RWPE2 (cell line): Measurements from ENCODE around the gene GNA15.
A peak's percentile ranks its signal among the peaks of the same experiment; 100 is the strongest.

Experiments used
- ATAC-seq: fragments of 200-7000 bp; cut with Tn5 transposase; 3 replicates; pipeline ENCODE4 v1.9.1; 2021; ENCODE audit warnings: low read depth
- DNase-seq: peaks from one replicate; pipeline ENCODE4 v3.0.0-alpha.2; 2020; ENCODE audit warnings: low spot score
- H3K27ac ChIP-seq: fragments of 450-650 bp; 2 replicates; pipeline ENCODE4 v1.5.1; 2017; ENCODE audit warnings: mild to moderate bottlenecking; ENCODE audit not compliant: poor library complexity, severe bottlenecking
- H3K27me3 ChIP-seq: fragments of 250-450 bp; sonication (Bioruptor Pico); 2 replicates; pipeline ENCODE4 v1.5.1; 2021; ENCODE audit warnings: mild to moderate bottlenecking, moderate library complexity; ENCODE audit not compliant: insufficient read depth, poor library complexity, severe bottlenecking
- H3K36me3 ChIP-seq: fragments of 250-450 bp; sonication (Bioruptor Pico); 2 replicates; pipeline ENCODE4 v1.5.1; 2020; ENCODE audit warnings: low read depth, mild to moderate bottlenecking, moderate library complexity
- H3K4me1 ChIP-seq: fragments of 250-450 bp; sonication (Bioruptor Pico); 2 replicates; pipeline ENCODE4 v1.5.1; 2021; ENCODE audit warnings: mild to moderate bottlenecking, moderate library complexity; ENCODE audit not compliant: insufficient read depth, poor library complexity, severe bottlenecking
- H3K4me3 ChIP-seq: fragments of 250-450 bp; sonication (Bioruptor Pico); 2 replicates; pipeline ENCODE4 v1.5.1; 2021; ENCODE audit warnings: mild to moderate bottlenecking, moderate library complexity; ENCODE audit not compliant: severe bottlenecking
- H3K9me3 ChIP-seq: fragments of 250-450 bp; sonication (Bioruptor Pico); 2 replicates; pipeline ENCODE4 v1.5.1; 2021; ENCODE audit warnings: mild to moderate bottlenecking, moderate library complexity; ENCODE audit not compliant: severe bottlenecking
- TF ChIP-seq, protein P1 (sequence below): fragments of 450-650 bp; IDR thresholded peaks from one replicate; pipeline ENCODE4 v1.5.1; 2017; ENCODE audit warnings: mild to moderate bottlenecking, moderate library complexity; ENCODE audit not compliant: poor library complexity, severe bottlenecking

Gene GNA15

DNA sequence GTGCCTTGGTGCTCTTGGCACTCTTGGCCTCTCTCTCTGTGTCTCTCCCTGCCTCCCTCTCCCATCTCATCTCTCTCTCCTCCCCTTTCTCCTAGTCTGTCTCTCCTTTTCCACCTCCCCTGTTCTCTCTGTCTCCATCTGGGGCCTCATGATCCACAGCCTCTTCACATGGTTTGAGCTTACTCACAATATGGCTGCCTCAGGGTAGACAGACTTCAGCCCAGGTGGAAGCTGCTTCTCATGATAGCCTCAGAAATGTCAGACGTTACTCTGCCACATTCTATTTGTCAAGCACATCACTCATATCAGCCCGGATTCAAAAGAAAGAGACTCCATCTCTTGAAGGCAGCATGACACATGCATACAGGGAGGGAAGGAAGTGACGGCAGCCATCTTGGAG lies 24.4 kb downstream of the GNA15 start:
- TF ChIP-seq, protein P1, sequence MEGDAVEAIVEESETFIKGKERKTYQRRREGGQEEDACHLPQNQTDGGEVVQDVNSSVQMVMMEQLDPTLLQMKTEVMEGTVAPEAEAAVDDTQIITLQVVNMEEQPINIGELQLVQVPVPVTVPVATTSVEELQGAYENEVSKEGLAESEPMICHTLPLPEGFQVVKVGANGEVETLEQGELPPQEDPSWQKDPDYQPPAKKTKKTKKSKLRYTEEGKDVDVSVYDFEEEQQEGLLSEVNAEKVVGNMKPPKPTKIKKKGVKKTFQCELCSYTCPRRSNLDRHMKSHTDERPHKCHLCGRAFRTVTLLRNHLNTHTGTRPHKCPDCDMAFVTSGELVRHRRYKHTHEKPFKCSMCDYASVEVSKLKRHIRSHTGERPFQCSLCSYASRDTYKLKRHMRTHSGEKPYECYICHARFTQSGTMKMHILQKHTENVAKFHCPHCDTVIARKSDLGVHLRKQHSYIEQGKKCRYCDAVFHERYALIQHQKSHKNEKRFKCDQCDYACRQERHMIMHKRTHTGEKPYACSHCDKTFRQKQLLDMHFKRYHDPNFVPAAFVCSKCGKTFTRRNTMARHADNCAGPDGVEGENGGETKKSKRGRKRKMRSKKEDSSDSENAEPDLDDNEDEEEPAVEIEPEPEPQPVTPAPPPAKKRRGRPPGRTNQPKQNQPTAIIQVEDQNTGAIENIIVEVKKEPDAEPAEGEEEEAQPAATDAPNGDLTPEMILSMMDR: no peak
- no peaks in the 10 kb centered on the region for H3K27me3 ChIP-seq

DNA sequence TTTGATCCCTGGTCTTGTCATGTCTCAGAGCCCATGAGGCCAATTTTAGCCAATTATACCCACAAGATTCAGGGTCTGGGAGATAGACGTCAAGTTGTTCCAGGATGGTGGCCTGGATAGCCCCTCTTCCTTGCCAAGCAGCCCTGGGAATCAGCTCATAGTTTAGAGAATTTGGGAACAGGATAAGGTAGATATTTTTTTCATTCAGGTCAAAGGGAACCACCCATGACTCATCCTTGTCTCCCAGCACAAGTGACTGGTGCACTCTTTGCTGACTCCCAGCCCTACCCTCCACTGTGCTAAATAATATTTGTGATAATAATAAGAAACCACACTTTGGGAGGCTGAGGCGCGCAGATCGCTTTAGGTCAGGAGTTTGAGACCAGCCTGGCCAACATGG lies 25.6 kb downstream of the GNA15 start:
- peak; percentile 74 for ATAC-seq

More for the DNA sequence above, 24.4 kb downstream of the GNA15 start:
- Histone ChIP-seq H3K9me3 (no peaks in the 10 kb centered on the region), H3K27ac (peak overlapping the region; percentile 52), H3K36me3 (peaks cover 95% of the 10 kb centered on the region), H3K4me3 (no peak overlapping the region), H3K4me1 (peaks cover 12% of the 10 kb centered on the region)
- DNase-seq (no peak), ATAC-seq (no peak)

DNA sequence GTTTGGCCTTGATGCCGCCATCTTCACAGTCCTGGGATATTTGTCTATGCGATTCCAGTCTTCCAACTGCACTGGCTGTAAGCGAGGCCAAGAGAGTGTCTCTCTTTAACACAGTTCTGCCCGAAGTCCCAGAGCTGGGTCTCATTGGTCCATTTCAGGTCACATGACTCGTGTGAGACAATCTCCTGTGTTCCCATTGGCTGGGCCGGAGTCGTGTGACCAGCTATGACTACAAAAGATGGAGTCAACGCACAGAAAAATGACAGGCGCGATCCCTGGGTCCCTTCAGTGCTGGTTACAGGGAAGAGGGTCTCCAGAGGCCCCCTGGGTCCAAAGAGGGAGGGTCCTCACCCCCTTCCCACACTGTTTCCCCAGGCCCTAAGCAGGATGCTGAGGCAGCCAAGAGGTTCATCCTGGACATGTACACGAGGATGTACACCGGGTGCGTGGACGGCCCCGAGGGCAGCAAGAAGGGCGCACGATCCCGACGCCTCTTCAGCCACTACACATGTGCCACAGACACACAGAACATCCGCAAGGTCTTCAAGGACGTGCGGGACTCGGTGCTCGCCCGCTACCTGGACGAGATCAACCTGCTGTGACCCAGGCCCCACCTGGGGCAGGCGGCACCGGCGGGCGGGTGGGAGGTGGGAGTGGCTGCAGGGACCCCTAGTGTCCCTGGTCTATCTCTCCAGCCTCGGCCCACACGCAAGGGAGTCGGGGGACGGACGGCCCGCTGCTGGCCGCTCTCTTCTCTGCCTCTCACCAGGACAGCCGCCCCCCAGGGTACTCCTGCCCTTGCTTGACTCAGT lies 26.8 kb downstream of the GNA15 start:
- TF ChIP-seq, protein P1: no peak
- H3K4me3 ChIP-seq: no peak overlapping the region
- H3K27me3 ChIP-seq: no peaks in the 10 kb centered on the region
- ATAC-seq: peak; percentile 48; the same call in 2 of the 3 replicates
- peaks cover 12% of the 10 kb centered on the region for H3K4me1 ChIP-seq
- H3K9me3 ChIP-seq: no peaks in the 10 kb centered on the region
- no peak for DNase-seq
- H3K27ac ChIP-seq: peak overlapping the region; percentile 52
- H3K36me3 ChIP-seq: peaks cover 76% of the 10 kb centered on the region

More for the DNA sequence above, 25.6 kb downstream of the GNA15 start:
- TF ChIP-seq, protein P1: no peak
- no peaks in the 10 kb centered on the region for H3K9me3 ChIP-seq
- H3K4me1 ChIP-seq: peaks cover 9% of the 10 kb centered on the region
- no peaks in the 10 kb centered on the region for H3K27me3 ChIP-seq
- peak overlapping the region; percentile 52 for H3K27ac ChIP-seq
- peaks cover 87% of the 10 kb centered on the region for H3K36me3 ChIP-seq
- no peak for DNase-seq
- no peak overlapping the region for H3K4me3 ChIP-seq

DNA sequence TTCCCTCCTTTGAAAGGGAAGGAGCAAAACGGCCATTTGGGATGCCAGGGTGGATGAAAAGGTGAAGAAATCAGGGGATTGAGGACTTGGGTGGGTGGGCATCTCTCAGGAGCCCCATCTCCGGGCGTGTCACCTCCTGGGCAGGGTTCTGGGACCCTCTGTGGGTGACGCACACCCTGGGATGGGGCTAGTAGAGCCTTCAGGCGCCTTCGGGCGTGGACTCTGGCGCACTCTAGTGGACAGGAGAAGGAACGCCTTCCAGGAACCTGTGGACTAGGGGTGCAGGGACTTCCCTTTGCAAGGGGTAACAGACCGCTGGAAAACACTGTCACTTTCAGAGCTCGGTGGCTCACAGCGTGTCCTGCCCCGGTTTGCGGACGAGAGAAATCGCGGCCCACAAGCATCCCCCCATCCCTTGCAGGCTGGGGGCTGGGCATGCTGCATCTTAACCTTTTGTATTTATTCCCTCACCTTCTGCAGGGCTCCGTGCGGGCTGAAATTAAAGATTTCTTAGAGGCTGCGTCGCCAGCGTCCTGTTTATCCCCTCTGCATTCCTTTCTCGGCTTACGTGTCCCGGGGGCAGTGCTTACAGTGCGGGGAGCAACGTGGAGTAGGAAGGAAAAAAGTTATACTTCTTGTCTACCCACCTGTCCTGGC lies 27.5 kb downstream of the GNA15 start:
- Histone ChIP-seq H3K4me1 (peaks cover 13% of the 10 kb centered on the region), H3K36me3 (peaks cover 68% of the 10 kb centered on the region), H3K27ac (no peak overlapping the region), H3K4me3 (no peak overlapping the region), H3K9me3 (no peaks in the 10 kb centered on the region), H3K27me3 (no peaks in the 10 kb centered on the region)
- TF ChIP-seq, protein P1: peak; percentile 90
- no peak for DNase-seq
- ATAC-seq: peak; percentile 61; the same call in 2 of the 3 replicates
